ENCODE results near the gene MVB12B.

MVB12B gene

DNA sequence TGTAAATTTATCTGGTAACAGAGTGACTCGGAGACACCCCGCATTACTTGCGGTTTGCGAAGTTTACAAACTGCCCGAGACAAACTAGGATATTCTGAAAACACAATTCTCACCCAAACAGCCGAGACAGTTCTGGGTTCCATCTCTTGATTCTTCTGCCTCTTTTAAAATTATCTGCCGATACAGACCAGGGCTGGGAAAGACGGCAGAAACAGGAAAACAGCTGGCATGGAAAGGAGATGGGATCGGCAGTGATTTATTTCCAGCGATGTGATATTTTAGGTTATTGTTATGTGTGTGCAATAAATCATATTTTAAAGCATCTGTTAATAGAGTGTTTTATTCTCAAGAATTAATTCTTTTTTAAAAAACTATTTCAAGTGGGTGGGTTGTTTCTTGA, 193.8 kb downstream of the MVB12B start:
- no peak overlapping the region for H2AK5ac ChIP-seq (ENCODE audit: low read depth, low read length)
- no peak overlapping the region for H3K4me3 ChIP-seq (ENCODE audit: low read length in 2 of 2)
- H3K9me3 ChIP-seq (replicated peaks in 1 of 2; ENCODE audit: control insufficient read depth in 2 of 2, insufficient read depth in 1 of 2, low read depth in 1 of 2, low read length in 2 of 2): no peaks in the 10 kb centered on the region
- no peak overlapping the region for H2BK15ac ChIP-seq (ENCODE audit: low read length)
- no peak overlapping the region for H3K4me2 ChIP-seq (ENCODE audit: insufficient read depth, low read length, poor library complexity, severe bottlenecking)
- no CpG with 5 or more reads among the region's 10 CpGs for WGBS, 2 donors (ENCODE audit: extremely low coverage in 2 of 2, insufficient read length in 2 of 2, insufficient replicate concordance in 1 of 2)
- H2BK5ac ChIP-seq (ENCODE audit: low read length): no peak overlapping the region
- no peak overlapping the region for H3K18ac ChIP-seq (ENCODE audit: low read length)
- peaks cover 19 to 55% of the 10 kb centered on the region in 2 donors for H3K4me1 ChIP-seq (ENCODE audit: control insufficient read depth in 2 of 2, insufficient read depth in 1 of 2, low read depth in 1 of 2, low read length in 2 of 2)
- H3K23ac ChIP-seq (ENCODE audit: low read depth, low read length, poor library complexity): no peak overlapping the region
- no peak overlapping the region for H2BK12ac ChIP-seq (ENCODE audit: low read length)
- no peak overlapping the region for H4K91ac ChIP-seq (ENCODE audit: low read depth, low read length, poor library complexity)
- H3K36me3 ChIP-seq (replicated peaks in 1 of 2; ENCODE audit: control insufficient read depth in 2 of 2, insufficient read depth in 2 of 2, low read length in 2 of 2): no peaks in the 10 kb centered on the region
- H3K14ac ChIP-seq (ENCODE audit: low read length): no peak overlapping the region
- no peak overlapping the region for H3K27ac ChIP-seq (replicated peaks; ENCODE audit: low read length)
- DNase-seq (ENCODE audit: low spot score): no peak
- H3K79me1 ChIP-seq (ENCODE audit: low read depth, low read length): no peaks in the 10 kb centered on the region
- H3K4ac ChIP-seq (ENCODE audit: low read length): no peak overlapping the region
- H2AFZ ChIP-seq (ENCODE audit: low read length): peak overlapping the region; percentile 48
- no peak overlapping the region for H3K9ac ChIP-seq (ENCODE audit: low read depth, low read length, poor library complexity)
- no peak overlapping the region for H4K8ac ChIP-seq (ENCODE audit: low read depth, low read length)
- H3K27me3 ChIP-seq (ENCODE audit: control insufficient read depth in 3 of 3, insufficient read depth in 3 of 3, low read depth in 1 of 3, low read length in 3 of 3): peaks cover 0 to 38% (median 4%) of the 10 kb centered on the region in 3 experiments
- H2BK120ac ChIP-seq (ENCODE audit: low read depth, low read length): no peak overlapping the region

DNA sequence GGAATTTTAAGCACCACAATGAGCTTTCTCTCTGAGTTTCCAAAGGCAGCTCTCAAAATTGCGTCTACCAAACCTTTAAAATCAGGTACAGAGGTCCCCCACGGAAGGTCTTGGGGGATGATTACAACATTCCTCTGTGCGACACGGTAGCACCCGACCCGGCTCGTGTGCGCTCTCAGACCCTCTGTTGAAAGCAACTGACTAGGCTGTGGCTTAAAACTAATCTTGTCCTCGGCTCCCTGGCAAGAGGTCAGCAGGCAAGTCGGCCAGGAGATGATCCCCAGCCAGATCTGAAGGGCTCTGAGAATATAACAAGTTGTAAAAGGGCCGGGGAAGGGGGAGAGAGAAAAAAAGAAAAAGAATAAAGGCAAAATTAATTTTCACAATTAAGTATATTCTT, 194.5 kb downstream of the MVB12B start:
- Histone ChIP-seq H4K91ac (ENCODE audit: low read depth, low read length, poor library complexity) (no peak overlapping the region), H3K36me3 (replicated peaks in 1 of 2; ENCODE audit: control insufficient read depth in 2 of 2, insufficient read depth in 2 of 2, low read length in 2 of 2) (no peaks in the 10 kb centered on the region)

DNA sequence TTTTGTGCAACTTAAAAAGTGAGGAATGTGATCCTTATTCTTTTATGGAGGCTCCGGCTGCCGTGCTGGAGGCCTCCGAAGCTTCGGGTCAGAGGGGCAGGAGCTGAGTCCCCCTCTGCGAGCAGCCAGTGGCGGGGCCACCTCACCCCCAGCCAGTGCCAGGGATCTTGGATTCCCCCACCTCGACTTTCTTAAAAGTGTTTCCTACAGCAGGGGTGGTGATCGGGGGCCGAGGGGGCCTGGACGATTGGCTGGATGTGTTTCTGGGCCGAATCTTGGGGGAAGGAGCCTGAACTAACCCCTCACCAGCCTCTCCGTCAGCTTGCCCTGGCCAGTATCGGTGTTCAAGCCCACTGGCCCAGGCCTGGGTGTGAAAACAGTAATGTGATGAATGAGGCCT, 194.9 kb downstream of the MVB12B start:
- no peak for DNase-seq (ENCODE audit: low spot score)
- Histone ChIP-seq H4K8ac (ENCODE audit: low read depth, low read length) (no peak overlapping the region), H2BK5ac (ENCODE audit: low read length) (peak overlapping the region; percentile 9), H3K23ac (ENCODE audit: low read depth, low read length, poor library complexity) (peak overlapping the region; percentile 38), H3K4me1 (ENCODE audit: control insufficient read depth in 2 of 2, insufficient read depth in 1 of 2, low read depth in 1 of 2, low read length in 2 of 2) (peaks cover 13 to 49% of the 10 kb centered on the region in 2 donors), H3K9ac (ENCODE audit: low read depth, low read length, poor library complexity) (no peak overlapping the region), H3K4me3 (ENCODE audit: low read length in 2 of 2) (peak overlapping the region in 1 of 2 donors; percentile 16), H3K27me3 (ENCODE audit: control insufficient read depth in 3 of 3, insufficient read depth in 3 of 3, low read depth in 1 of 3, low read length in 3 of 3) (peaks cover 0 to 34% (median 0%) of the 10 kb centered on the region in 3 experiments), H2BK12ac (ENCODE audit: low read length) (no peak overlapping the region), H2AK5ac (ENCODE audit: low read depth, low read length) (peak overlapping the region; percentile 94), H2AFZ (ENCODE audit: low read length) (peak overlapping the region; percentile 90), H3K18ac (ENCODE audit: low read length) (peak overlapping the region; percentile 73), H3K27ac (replicated peaks; ENCODE audit: low read length) (no peak overlapping the region), H3K9me3 (replicated peaks in 1 of 2; ENCODE audit: control insufficient read depth in 2 of 2, insufficient read depth in 1 of 2, low read depth in 1 of 2, low read length in 2 of 2) (no peaks in the 10 kb centered on the region), H3K14ac (ENCODE audit: low read length) (no peak overlapping the region), H4K91ac (ENCODE audit: low read depth, low read length, poor library complexity) (no peak overlapping the region), H3K4ac (ENCODE audit: low read length) (no peak overlapping the region), H2BK120ac (ENCODE audit: low read depth, low read length) (peak overlapping the region; percentile 16), H3K79me1 (ENCODE audit: low read depth, low read length) (no peaks in the 10 kb centered on the region), H3K4me2 (ENCODE audit: insufficient read depth, low read length, poor library complexity, severe bottlenecking) (no peak overlapping the region), H3K36me3 (replicated peaks in 1 of 2; ENCODE audit: control insufficient read depth in 2 of 2, insufficient read depth in 2 of 2, low read length in 2 of 2) (no peaks in the 10 kb centered on the region), H2BK15ac (ENCODE audit: low read length) (peak overlapping the region; percentile 71)
- WGBS, 2 donors (ENCODE audit: extremely low coverage in 2 of 2, insufficient read length in 2 of 2, insufficient replicate concordance in 1 of 2): no CpG with 5 or more reads among the region's 13 CpGs

More for the DNA sequence above, 194.5 kb downstream of the MVB12B start:
- Histone ChIP-seq H2BK12ac (ENCODE audit: low read length) (no peak overlapping the region), H2AK5ac (ENCODE audit: low read depth, low read length) (no peak overlapping the region), H3K4me1 (ENCODE audit: control insufficient read depth in 2 of 2, insufficient read depth in 1 of 2, low read depth in 1 of 2, low read length in 2 of 2) (peaks cover 15 to 52% of the 10 kb centered on the region in 2 donors), H3K4me3 (ENCODE audit: low read length in 2 of 2) (peak overlapping the region in 1 of 2 donors; percentile 16), H3K4me2 (ENCODE audit: insufficient read depth, low read length, poor library complexity, severe bottlenecking) (no peak overlapping the region), H3K79me1 (ENCODE audit: low read depth, low read length) (no peaks in the 10 kb centered on the region), H3K4ac (ENCODE audit: low read length) (no peak overlapping the region), H3K14ac (ENCODE audit: low read length) (no peak overlapping the region), H2BK15ac (ENCODE audit: low read length) (no peak overlapping the region), H2AFZ (ENCODE audit: low read length) (peak overlapping the region; percentile 90), H3K9ac (ENCODE audit: low read depth, low read length, poor library complexity) (no peak overlapping the region), H3K27ac (replicated peaks; ENCODE audit: low read length) (no peak overlapping the region), H2BK120ac (ENCODE audit: low read depth, low read length) (no peak overlapping the region), H4K8ac (ENCODE audit: low read depth, low read length) (no peak overlapping the region), H3K27me3 (ENCODE audit: control insufficient read depth in 3 of 3, insufficient read depth in 3 of 3, low read depth in 1 of 3, low read length in 3 of 3) (peaks cover 0 to 32% (median 0%) of the 10 kb centered on the region in 3 experiments), H3K23ac (ENCODE audit: low read depth, low read length, poor library complexity) (no peak overlapping the region), H2BK5ac (ENCODE audit: low read length) (no peak overlapping the region), H3K18ac (ENCODE audit: low read length) (no peak overlapping the region), H3K9me3 (replicated peaks in 1 of 2; ENCODE audit: control insufficient read depth in 2 of 2, insufficient read depth in 1 of 2, low read depth in 1 of 2, low read length in 2 of 2) (no peaks in the 10 kb centered on the region)
- no peak for DNase-seq (ENCODE audit: low spot score)
- no CpG with 5 or more reads among the region's 11 CpGs for WGBS, 2 donors (ENCODE audit: extremely low coverage in 2 of 2, insufficient read length in 2 of 2, insufficient replicate concordance in 1 of 2)

DNA sequence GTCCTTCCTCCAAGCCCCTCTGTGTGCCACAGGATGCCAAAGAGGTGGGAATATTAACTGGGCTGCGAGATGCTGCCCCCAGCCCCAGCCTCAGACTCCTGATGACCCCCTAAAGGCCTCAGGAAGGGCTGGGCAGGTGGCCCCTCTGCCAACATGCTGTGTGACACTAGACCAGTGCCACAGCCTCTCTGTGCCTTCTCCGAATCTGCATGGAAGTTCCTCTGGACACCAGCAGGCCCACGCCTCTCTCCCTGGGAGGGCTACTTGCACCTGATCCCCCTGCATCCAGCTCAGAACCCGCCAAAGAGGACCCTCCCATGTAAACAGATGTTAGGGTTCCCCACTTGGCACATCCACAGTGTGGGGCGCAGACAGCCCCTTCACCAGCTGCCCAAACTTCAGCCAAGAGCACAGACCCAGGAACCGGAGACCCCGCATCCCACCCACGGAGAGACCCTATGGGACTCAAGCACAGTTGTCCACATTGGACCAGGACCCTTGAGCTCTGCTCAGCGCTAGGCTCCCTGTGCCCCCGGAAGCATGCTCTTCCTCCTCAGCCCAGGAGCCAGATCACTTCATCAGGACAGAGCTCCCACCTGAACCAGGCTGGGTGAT, 195.5 kb downstream of the MVB12B start:
- no peak overlapping the region for H3K9ac ChIP-seq (ENCODE audit: low read depth, low read length, poor library complexity)
- H2BK15ac ChIP-seq (ENCODE audit: low read length): peak overlapping the region; percentile 71
- H2BK120ac ChIP-seq (ENCODE audit: low read depth, low read length): peak overlapping the region; percentile 16
- peak overlapping the region; percentile 94 for H2AK5ac ChIP-seq (ENCODE audit: low read depth, low read length)
- no CpG with 5 or more reads among the region's 10 CpGs for WGBS, 2 donors (ENCODE audit: extremely low coverage in 2 of 2, insufficient read length in 2 of 2, insufficient replicate concordance in 1 of 2)
- H3K36me3 ChIP-seq (replicated peaks in 1 of 2; ENCODE audit: control insufficient read depth in 2 of 2, insufficient read depth in 2 of 2, low read length in 2 of 2): no peaks in the 10 kb centered on the region
- peak overlapping the region; percentile 73 for H3K18ac ChIP-seq (ENCODE audit: low read length)
- no peak overlapping the region for H4K8ac ChIP-seq (ENCODE audit: low read depth, low read length)
- no peak overlapping the region for H3K4ac ChIP-seq (ENCODE audit: low read length)
- no peaks in the 10 kb centered on the region for H3K9me3 ChIP-seq (replicated peaks in 1 of 2; ENCODE audit: control insufficient read depth in 2 of 2, insufficient read depth in 1 of 2, low read depth in 1 of 2, low read length in 2 of 2)
- peak overlapping the region; percentile 9 for H2BK5ac ChIP-seq (ENCODE audit: low read length)
- no peaks in the 10 kb centered on the region for H3K79me1 ChIP-seq (ENCODE audit: low read depth, low read length)
- H3K14ac ChIP-seq (ENCODE audit: low read length): no peak overlapping the region
- peak overlapping the region; percentile 4 to 16 for H3K4me3 ChIP-seq (ENCODE audit: low read length in 2 of 2)
- H3K23ac ChIP-seq (ENCODE audit: low read depth, low read length, poor library complexity): peak overlapping the region; percentile 38
- peak overlapping the region; percentile 90 for H2AFZ ChIP-seq (ENCODE audit: low read length)
- peaks cover 8 to 45% of the 10 kb centered on the region in 2 donors for H3K4me1 ChIP-seq (ENCODE audit: control insufficient read depth in 2 of 2, insufficient read depth in 1 of 2, low read depth in 1 of 2, low read length in 2 of 2)
- H3K27me3 ChIP-seq (ENCODE audit: control insufficient read depth in 3 of 3, insufficient read depth in 3 of 3, low read depth in 1 of 3, low read length in 3 of 3): peaks cover 0 to 34% (median 0%) of the 10 kb centered on the region in 3 experiments
- H3K27ac ChIP-seq (replicated peaks; ENCODE audit: low read length): no peak overlapping the region
- no peak for DNase-seq (ENCODE audit: low spot score)
- H3K4me2 ChIP-seq (ENCODE audit: insufficient read depth, low read length, poor library complexity, severe bottlenecking): no peak overlapping the region
- no peak overlapping the region for H2BK12ac ChIP-seq (ENCODE audit: low read length)
- H4K91ac ChIP-seq (ENCODE audit: low read depth, low read length, poor library complexity): no peak overlapping the region

Data from neuronal stem cell (in vitro differentiated cells).